Jurkat, Clone E6-1 (cell line): Measurements from ENCODE around the gene DEDD2.

ENCODE experiments used
- DNase-seq: peaks from one replicate; pipeline ENCODE4 v3.0.0-alpha.2; 2011; ENCODE audit warnings: low read depth, low spot score
- H3K4me3 ChIP-seq: 2 replicates; pipeline ENCODE4 v1.5.1; 2011; ENCODE audit warnings: mild to moderate bottlenecking, low read length, control low read depth, moderate library complexity

DEDD2 gene

GRCh38 chr19:42230571-42230970 lies 13.1 kb upstream of the DEDD2 start:
- DNase-seq = no peak
- H3K4me3 ChIP-seq = no peak overlapping the region

- no peak for DNase-seq
- no peak overlapping the region for H3K4me3 ChIP-seq
Measured at GRCh38 chr19:42229855-42230351, 12.4 kb upstream of the DEDD2 start.

GRCh38 chr19:42229301-42229854 lies 11.9 kb upstream of the DEDD2 start:
- no peak for DNase-seq
- H3K4me3 ChIP-seq = no peak overlapping the region

DNA sequence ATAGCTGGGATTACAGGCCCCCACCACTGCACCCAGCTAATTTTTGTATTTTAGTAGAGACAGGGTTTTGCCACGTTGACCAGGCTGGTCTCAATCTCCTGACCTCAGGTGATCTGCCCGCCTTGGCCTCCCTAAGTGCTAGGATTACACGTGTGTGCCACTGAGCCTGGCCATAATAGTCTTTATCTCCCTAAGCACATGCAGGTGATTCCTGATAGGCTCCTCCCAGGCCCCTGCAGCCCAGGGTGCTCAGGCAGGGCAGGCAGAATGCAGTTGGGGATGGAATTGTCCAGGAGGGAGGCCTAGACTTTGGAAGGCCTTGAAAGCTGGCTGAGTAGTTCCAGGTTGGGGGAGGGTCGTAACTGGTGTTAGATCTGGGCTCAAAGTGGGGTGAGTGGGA lies 11.2 kb upstream of the DEDD2 start:
- no peak overlapping the region for H3K4me3 ChIP-seq
- DNase-seq = no peak

- no peak overlapping the region for H3K4me3 ChIP-seq
- no peak for DNase-seq
Measured at GRCh38 chr19:42226886-42227285, 9.4 kb upstream of the DEDD2 start.

DNA sequence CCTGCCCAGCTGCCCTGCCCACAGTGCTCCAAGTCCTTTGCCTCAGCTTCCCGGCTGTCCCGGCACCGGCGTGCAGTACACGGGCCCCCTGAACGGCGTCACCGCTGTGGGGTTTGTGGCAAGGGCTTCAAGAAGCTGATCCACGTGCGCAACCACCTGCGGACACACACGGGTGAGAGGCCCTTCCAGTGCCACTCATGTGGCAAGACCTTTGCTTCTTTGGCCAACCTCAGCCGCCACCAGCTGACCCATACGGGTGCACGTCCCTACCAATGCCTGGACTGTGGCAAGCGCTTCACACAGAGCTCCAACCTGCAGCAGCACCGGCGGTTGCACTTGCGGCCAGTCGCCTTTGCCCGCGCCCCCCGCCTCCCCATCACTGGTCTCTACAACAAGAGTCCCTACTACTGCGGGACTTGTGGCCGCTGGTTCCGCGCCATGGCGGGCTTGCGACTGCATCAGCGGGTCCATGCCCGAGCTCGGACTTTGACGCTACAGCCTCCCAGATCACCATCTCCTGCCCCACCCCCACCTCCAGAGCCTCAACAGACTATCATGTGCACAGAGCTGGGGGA lies 8.3 kb upstream of the DEDD2 start:
- no peak overlapping the region for H3K4me3 ChIP-seq
- no peak for DNase-seq

GRCh38 chr19:42224940-42225717 lies 7.7 kb upstream of the DEDD2 start:
- no peak for DNase-seq
- no peak overlapping the region for H3K4me3 ChIP-seq

- peak overlapping the region; percentile 94 for H3K4me3 ChIP-seq
- DNase-seq = no peak
Measured at GRCh38 chr19:42220751-42221097, 3.2 kb upstream of the DEDD2 start.

DNA sequence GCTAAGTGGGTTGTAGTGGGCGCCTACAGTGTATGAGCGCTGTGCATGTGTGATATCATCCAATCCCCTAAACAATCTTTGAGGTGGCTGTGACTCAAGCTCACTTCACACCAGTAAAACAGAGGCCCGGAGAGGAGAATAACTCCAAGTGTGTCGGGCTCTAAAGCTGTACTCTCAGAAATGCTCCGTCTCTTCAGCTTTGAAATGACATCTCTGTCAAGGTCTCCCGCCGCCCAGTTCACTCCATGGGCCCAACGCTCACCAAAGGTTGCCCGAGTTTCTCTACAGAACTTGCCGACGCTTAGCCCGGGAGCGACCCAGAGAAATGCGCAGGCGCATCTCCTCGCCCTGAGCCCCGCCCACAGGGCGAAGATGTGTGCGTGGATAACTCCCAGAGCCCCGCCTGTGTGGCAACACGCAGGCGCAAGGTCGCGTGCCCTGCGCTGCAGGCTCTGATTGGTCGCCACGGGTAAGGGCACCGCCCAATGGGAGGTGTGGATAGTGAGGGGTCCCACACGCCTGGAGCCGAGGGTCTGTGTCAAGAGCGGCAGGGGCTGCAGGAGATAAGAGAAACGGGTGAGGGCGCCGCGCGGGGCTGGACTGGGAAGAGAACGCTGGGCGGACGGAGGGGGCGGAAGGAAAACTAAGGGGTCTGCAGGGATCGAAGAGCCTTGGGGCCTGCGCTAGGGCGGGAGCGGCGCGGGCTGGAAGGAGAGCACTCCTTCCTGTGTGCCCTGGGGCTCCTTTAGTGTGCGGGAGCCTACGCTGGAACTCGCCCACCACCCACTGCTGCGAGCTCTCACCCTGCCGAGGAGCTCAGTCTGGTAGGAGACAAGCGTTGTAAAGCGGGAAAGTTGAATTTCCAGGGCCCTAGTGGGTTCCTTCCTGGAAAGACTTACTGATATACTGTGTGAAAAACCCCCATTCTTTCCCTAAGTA lies 2.6 kb upstream of the DEDD2 start, which contains the start of gene ZNF526:
Gene ZNF526, plus strand, starts transcription at position 501 of the 939 bp plus-strand sequence. CDS start 4,092 bp downstream, outside the sequence.
- peak; percentile 98 for DNase-seq
- H3K4me3 ChIP-seq = peak within 1 kb of the TSS; percentile 94

DNA sequence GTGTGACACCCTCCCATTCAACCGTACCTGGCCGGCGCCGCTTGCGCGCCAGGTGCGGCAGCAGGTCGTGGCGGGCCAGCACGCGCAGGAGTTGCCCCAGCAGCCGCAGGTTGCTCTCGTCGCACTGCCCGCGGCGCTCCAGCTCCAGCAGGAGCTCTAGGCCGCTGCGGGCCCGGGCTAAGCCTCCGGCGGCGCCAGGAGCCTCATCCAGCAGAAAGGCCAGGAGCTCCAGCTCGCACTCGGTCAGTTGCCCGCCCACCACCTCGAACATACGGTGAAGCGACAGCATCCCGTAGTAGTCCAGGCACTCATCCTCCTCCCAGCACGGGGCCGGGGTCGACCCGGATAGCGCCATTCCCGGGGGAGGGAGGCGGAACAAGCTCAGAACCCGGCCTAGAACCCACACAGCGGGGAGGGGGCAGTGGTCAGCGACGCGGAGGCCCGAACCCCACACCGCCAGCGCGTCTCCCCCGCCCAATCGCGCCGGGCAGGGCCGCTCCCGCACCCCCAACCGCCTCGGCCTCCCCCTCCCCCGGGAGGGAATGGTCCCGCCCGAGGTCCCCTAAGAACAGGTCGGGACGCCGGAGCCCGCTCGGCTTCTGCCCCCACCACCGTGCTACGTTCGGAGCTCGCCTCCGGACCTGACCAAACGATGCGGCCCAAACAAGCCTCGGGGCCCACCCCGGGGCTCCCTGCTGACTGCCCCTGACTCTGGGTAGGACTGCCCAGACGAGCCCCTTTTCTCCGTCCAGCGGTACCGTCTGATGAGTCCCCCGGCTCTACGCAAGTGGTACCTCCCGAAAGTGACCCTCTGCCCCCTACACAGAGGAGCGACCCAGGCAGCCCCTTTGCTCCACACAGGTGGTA lies 591 bp downstream of the DEDD2 start:
- H3K4me3 ChIP-seq = peak overlapping the region; percentile 95
- DNase-seq = no peak

DNA sequence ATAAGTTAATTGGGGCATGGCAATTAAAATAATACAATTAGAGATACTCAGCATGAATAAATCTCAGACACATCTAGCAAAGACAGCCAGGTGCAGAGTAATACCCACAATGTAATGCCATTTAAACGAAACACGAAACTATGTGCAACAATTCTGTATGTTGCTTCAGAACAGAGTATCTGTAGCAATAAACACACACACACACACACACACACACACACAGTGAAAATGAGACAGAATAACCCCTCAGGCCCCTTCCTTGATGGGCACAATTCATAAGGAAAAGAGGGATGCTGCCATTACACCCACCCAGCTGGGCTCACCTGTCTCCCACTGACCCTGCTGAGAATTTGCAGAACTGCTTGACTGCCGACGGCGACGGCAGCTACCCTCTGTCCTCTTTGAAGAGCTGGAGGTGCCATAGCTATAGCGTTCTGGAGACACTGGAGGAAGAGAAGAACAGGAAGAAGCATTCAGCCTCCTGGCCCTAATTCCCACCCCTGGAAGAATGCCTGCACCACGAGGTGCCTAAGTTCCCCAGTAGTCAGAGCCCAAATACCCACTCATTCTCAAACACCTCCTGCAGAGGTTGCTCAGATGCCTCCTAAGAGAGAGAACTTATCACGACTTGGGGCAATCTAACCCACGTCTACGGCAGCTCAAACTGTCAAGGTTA lies 2.5 kb downstream of the DEDD2 start:
- no peak overlapping the region for H3K4me3 ChIP-seq
- DNase-seq = no peak

- DNase-seq = no peak
- no peak overlapping the region for H3K4me3 ChIP-seq
Measured at GRCh38 chr19:42212886-42213285, 4.6 kb downstream of the DEDD2 start.

DNA sequence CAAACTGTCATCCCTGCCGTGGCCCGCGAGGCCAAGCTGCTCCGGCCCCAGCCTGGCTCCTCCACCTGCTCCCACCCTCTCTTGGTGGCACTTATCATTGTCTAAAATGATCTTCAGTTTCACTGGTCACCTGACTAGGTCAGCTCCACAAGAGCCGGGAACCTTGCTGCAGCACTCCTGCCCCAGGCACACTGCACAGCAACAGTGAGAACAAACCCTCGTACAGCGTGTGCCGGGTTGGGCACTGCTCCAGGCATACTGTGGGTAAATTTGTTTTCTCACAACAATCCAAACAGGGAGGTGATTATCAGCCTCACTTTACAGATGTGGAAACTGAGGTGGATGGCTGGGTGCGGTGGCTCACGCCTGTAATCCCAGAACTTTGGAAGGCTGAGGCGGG lies 8.9 kb downstream of the DEDD2 start:
- no peak overlapping the region for H3K4me3 ChIP-seq
- no peak for DNase-seq

DNA sequence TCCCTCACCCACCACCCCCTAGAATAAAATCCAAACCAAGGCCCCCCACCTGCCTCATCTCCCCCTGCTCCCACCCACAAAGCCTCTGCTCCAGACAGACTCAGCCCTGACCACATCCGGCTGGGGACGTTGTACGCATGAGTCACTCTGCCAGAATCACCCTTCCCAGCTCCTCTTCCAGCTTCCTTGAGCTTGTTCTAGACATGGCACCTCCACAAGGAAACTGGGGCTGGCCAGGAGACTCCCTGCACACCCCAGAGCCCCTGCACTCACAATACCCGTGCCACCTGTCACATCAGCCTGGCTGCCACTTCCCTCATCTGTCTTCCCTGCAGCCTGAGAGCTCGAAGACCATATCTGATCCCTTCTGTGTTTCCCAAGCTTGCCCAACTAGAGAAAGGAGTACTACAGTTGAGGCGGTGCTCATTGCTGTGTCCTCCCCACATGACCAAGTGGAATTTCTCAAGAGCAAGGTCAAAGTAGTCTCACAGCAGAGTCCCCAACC lies 9.7 kb downstream of the DEDD2 start:
- peak; percentile 81 for DNase-seq
- H3K4me3 ChIP-seq = peak overlapping the region; percentile 36

- H3K4me3 ChIP-seq = peak overlapping the region; percentile 36
- DNase-seq = no peak
Measured at GRCh38 chr19:42206871-42207755, 10.4 kb downstream of the DEDD2 start.

DNA sequence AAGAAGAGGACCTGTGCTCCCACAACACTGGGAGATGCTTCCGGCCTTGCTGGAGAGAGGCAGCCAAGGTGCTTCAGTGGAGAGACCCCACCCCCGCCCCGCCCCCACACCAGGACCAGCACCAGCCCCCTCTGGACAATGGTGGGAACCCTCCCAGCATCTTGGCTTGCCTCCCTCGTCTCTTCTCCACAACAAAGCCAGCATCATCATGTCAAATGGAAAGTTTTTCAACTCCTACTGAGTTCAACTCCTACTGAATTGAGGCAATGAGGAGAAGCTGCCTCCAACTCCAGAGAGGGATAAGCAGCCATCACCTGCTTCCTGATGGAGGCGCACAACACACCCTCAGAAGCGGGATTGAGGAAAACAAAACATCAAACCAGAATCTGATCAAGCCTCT lies 12.8 kb downstream of the DEDD2 start:
- H3K4me3 ChIP-seq = no peak overlapping the region

GRCh38 chr19:42203700-42204099 lies 13.8 kb downstream of the DEDD2 start:
- no peak for DNase-seq
- no peak overlapping the region for H3K4me3 ChIP-seq

More for the DNA sequence above, 12.8 kb downstream of the DEDD2 start:
- DNase-seq = no peak
